ENCODE measurements around the gene ACVR1B.

The ACVR1B gene

GRCh38 chr12:51942501-51943000, 8.9 kb upstream of the ACVR1B start:
- no peak for DNase-seq (ENCODE audit: low spot score in 2 of 2)
- Histone ChIP-seq H3K4me3 (no peak overlapping the region), H3K27me3 (ENCODE audit: low read depth) (no peaks in the 10 kb centered on the region), H3K9me3 (peaks cover 3% of the 10 kb centered on the region; the same call in 1 of the 2 replicates), H3K4me1 (no peaks in the 10 kb centered on the region), H3K36me3 (replicated peaks) (no peaks in the 10 kb centered on the region)
- in situ Hi-C loops (cut with MboI; ENCODE audit: low sequenced_read_pairs): no loop called here

GRCh38 chr12:51943346-51943745, 8.2 kb upstream of the ACVR1B start:
- in situ Hi-C loops (cut with MboI; ENCODE audit: low sequenced_read_pairs): no loop called here

GRCh38 chr12:51944608-51945233, 6.8 kb upstream of the ACVR1B start:
- in situ Hi-C loops (cut with MboI; ENCODE audit: low sequenced_read_pairs): no loop called here
- Histone ChIP-seq H3K4me1 (no peaks in the 10 kb centered on the region), H3K4me3 (no peak overlapping the region), H3K27me3 (ENCODE audit: low read depth) (no peaks in the 10 kb centered on the region), H3K36me3 (replicated peaks) (no peaks in the 10 kb centered on the region), H3K9me3 (peaks cover 3% of the 10 kb centered on the region; the same call in 1 of the 2 replicates)
- DNase-seq (ENCODE audit: low spot score in 2 of 2): no peak

More at GRCh38 chr12:51943346-51943745, 8.2 kb upstream of the ACVR1B start:
- H3K4me1 ChIP-seq: no peaks in the 10 kb centered on the region
- no peak overlapping the region for H3K4me3 ChIP-seq
- H3K27me3 ChIP-seq (ENCODE audit: low read depth): no peaks in the 10 kb centered on the region
- H3K36me3 ChIP-seq (replicated peaks): no peaks in the 10 kb centered on the region
- peaks cover 3% of the 10 kb centered on the region; the same call in 1 of the 2 replicates for H3K9me3 ChIP-seq
- DNase-seq (ENCODE audit: low spot score in 2 of 2): no peak

GRCh38 chr12:51947246-51947996, 4.1 kb upstream of the ACVR1B start:
- Histone ChIP-seq H3K36me3 (replicated peaks) (no peaks in the 10 kb centered on the region), H3K9me3 (peaks cover 3% of the 10 kb centered on the region; the same call in 1 of the 2 replicates), H3K4me3 (no peak overlapping the region), H3K27me3 (ENCODE audit: low read depth) (peaks cover 12% of the 10 kb centered on the region), H3K4me1 (peaks cover 5% of the 10 kb centered on the region)
- in situ Hi-C loops (cut with MboI; ENCODE audit: low sequenced_read_pairs): no loop called here
- DNase-seq (ENCODE audit: low spot score in 2 of 2): no peak

- Histone ChIP-seq H3K9me3 (peaks cover 3% of the 10 kb centered on the region; the same call in 1 of the 2 replicates), H3K27me3 (ENCODE audit: low read depth) (peaks cover 12% of the 10 kb centered on the region), H3K4me3 (no peak overlapping the region), H3K36me3 (replicated peaks) (no peaks in the 10 kb centered on the region), H3K4me1 (peaks cover 5% of the 10 kb centered on the region)
- no peak for DNase-seq (ENCODE audit: low spot score in 2 of 2)
- in situ Hi-C loops (cut with MboI; ENCODE audit: low sequenced_read_pairs): no loop called here
Measured at GRCh38 chr12:51948066-51948465, 3.4 kb upstream of the ACVR1B start.

- H3K9me3 ChIP-seq: no peaks in the 10 kb centered on the region; the same call in 1 of the 2 replicates
- in situ Hi-C loops (cut with MboI; ENCODE audit: low sequenced_read_pairs): no loop called here
- no peak for DNase-seq (ENCODE audit: low spot score in 2 of 2)
- peaks cover 12% of the 10 kb centered on the region for H3K27me3 ChIP-seq (ENCODE audit: low read depth)
- H3K4me3 ChIP-seq: no peak overlapping the region
- H3K4me1 ChIP-seq: peaks cover 13% of the 10 kb centered on the region
- H3K36me3 ChIP-seq (replicated peaks): 0 out of 2 replicates have a peak, but pooled peaks cover 2% of the 10 kb centered on the region
Measured at GRCh38 chr12:51949342-51950030, 2.0 kb upstream of the ACVR1B start.

GRCh38 chr12:51950682-51951198, 759 bp upstream of the ACVR1B start:
- H3K27me3 ChIP-seq (ENCODE audit: low read depth): peaks cover 12% of the 10 kb centered on the region
- in situ Hi-C loops (cut with MboI; ENCODE audit: low sequenced_read_pairs): no loop called here
- DNase-seq (ENCODE audit: low spot score in 2 of 2): no peak
- H3K4me1 ChIP-seq: peaks cover 17% of the 10 kb centered on the region
- H3K9me3 ChIP-seq: no peaks in the 10 kb centered on the region
- peak overlapping the region; percentile 40 for H3K4me3 ChIP-seq
- H3K36me3 ChIP-seq (replicated peaks): 0 out of 2 replicates have a peak, but pooled peaks cover 4% of the 10 kb centered on the region

GRCh38 chr12:51951843-51952722, 584 bp downstream of the ACVR1B start:
- DNase-seq (ENCODE audit: low spot score in 2 of 2): peak in 1 of 2 experiments; percentile 44
- Histone ChIP-seq H3K9me3 (no peaks in the 10 kb centered on the region), H3K4me3 (peak overlapping the region; percentile 81), H3K36me3 (replicated peaks) (0 out of 2 replicates have a peak, but pooled peaks cover 4% of the 10 kb centered on the region), H3K4me1 (peaks cover 17% of the 10 kb centered on the region), H3K27me3 (ENCODE audit: low read depth) (peaks cover 12% of the 10 kb centered on the region)
- in situ Hi-C loops (cut with MboI; ENCODE audit: low sequenced_read_pairs): no loop called here

GRCh38 chr12:51953089-51953488, 1.6 kb downstream of the ACVR1B start:
- Histone ChIP-seq H3K4me3 (peak overlapping the region; percentile 81), H3K9me3 (no peaks in the 10 kb centered on the region), H3K36me3 (replicated peaks) (0 out of 2 replicates have a peak, but pooled peaks cover 4% of the 10 kb centered on the region), H3K27me3 (ENCODE audit: low read depth) (peaks cover 12% of the 10 kb centered on the region), H3K4me1 (peaks cover 17% of the 10 kb centered on the region)
- in situ Hi-C loops (cut with MboI; ENCODE audit: low sequenced_read_pairs): no loop called here
- DNase-seq (ENCODE audit: low spot score in 2 of 2): peak; percentile 21 to 55

GRCh38 chr12:51953864-51954263, 2.4 kb downstream of the ACVR1B start:
- Histone ChIP-seq H3K9me3 (no peaks in the 10 kb centered on the region), H3K4me1 (peaks cover 17% of the 10 kb centered on the region), H3K4me3 (peak overlapping the region; percentile 81; the same call in 1 of the 2 replicates), H3K36me3 (replicated peaks) (0 out of 2 replicates have a peak, but pooled peaks cover 4% of the 10 kb centered on the region), H3K27me3 (ENCODE audit: low read depth) (peaks cover 12% of the 10 kb centered on the region)
- no peak for DNase-seq (ENCODE audit: low spot score in 2 of 2)
- in situ Hi-C loops (cut with MboI; ENCODE audit: low sequenced_read_pairs): no loop called here

- in situ Hi-C loops (cut with MboI; ENCODE audit: low sequenced_read_pairs): no loop called here
- Histone ChIP-seq H3K4me1 (peaks cover 17% of the 10 kb centered on the region), H3K27me3 (ENCODE audit: low read depth) (peaks cover 12% of the 10 kb centered on the region), H3K36me3 (replicated peaks) (0 out of 2 replicates have a peak, but pooled peaks cover 4% of the 10 kb centered on the region), H3K9me3 (no peaks in the 10 kb centered on the region), H3K4me3 (no peak overlapping the region)
- no peak for DNase-seq (ENCODE audit: low spot score in 2 of 2)
Measured at GRCh38 chr12:51954561-51955361, 3.3 kb downstream of the ACVR1B start.

GRCh38 chr12:51955702-51956101, 4.2 kb downstream of the ACVR1B start:
- Histone ChIP-seq H3K4me1 (peaks cover 16% of the 10 kb centered on the region), H3K27me3 (ENCODE audit: low read depth) (peaks cover 5% of the 10 kb centered on the region), H3K9me3 (no peaks in the 10 kb centered on the region), H3K36me3 (replicated peaks) (peaks cover 8% of the 10 kb centered on the region), H3K4me3 (no peak overlapping the region)
- in situ Hi-C loops (cut with MboI; ENCODE audit: low sequenced_read_pairs): no loop called here
- DNase-seq (ENCODE audit: low spot score in 2 of 2): no peak

All from HAP-1 (cell line).